GM19328 (cell line): ENCODE data around the gene UPF3B.
A peak's percentile ranks its signal among the peaks of the same experiment; 100 is the strongest.
"Not testable (repeated sequence)": the region's sequence is repeated elsewhere in the genome, so short reads cannot be mapped to it uniquely, and the experiment has no call there.

Experiments used
- ATAC-seq: cut with Tn5 transposase; IDR thresholded peaks from one replicate; pipeline ENCODE4 v1.9.1; 2021; ENCODE audit warnings: mild to moderate bottlenecking, moderate library complexity; ENCODE audit not compliant: unreplicated experiment

UPF3B gene

GRCh38 chrX:119852382-119853353, at the start of gene UPF3B:
UPF3B (minus strand) TSS chrX:119852963; CDS start chrX:119852928, 35 bp downstream.
- ATAC-seq = peak; percentile 93

GRCh38 chrX:119900976-119901375, 48.2 kb upstream of the UPF3B start:
- no peak for ATAC-seq

GRCh38 chrX:119899125-119899524, 46.4 kb upstream of the UPF3B start:
- ATAC-seq = no peak

GRCh38 chrX:119895843-119896326, 43.1 kb upstream of the UPF3B start, which contains the start of gene AKAP14:
AKAP14 (plus strand) TSS chrX:119895893; CDS start chrX:119903224, 7,331 bp downstream.
- no peak for ATAC-seq

- ATAC-seq = not testable (repeated sequence)
Observed at GRCh38 chrX:119891961-119892692, 39.4 kb upstream of the UPF3B start.

- not testable (repeated sequence) for ATAC-seq
Observed at GRCh38 chrX:119890626-119891025, 37.9 kb upstream of the UPF3B start.

- peak; percentile 67 for ATAC-seq
Observed at GRCh38 chrX:119887721-119888425, 35.1 kb upstream of the UPF3B start.

- ATAC-seq = no peak
Observed at GRCh38 chrX:119885554-119886428, 33.0 kb upstream of the UPF3B start.

GRCh38 chrX:119880552-119881437, 28.0 kb upstream of the UPF3B start:
- ATAC-seq = peak; percentile 94

- no peak for ATAC-seq
Observed at GRCh38 chrX:119880076-119880475, 27.3 kb upstream of the UPF3B start.

- ATAC-seq = no peak
Observed at GRCh38 chrX:119878740-119879139, 26.0 kb upstream of the UPF3B start.

GRCh38 chrX:119871599-119872395, 19.0 kb upstream of the UPF3B start, which contains the start of the genes NDUFA1 and RNF113A:
NDUFA1 (plus strand) TSS chrX:119871832; CDS start chrX:119871912, 80 bp downstream.
RNF113A (minus strand) TSS chrX:119871733; CDS start chrX:119871613, 120 bp downstream.
- ATAC-seq = peak; percentile 85

- peak; percentile 32 for ATAC-seq
Observed at GRCh38 chrX:119871245-119871598, 18.5 kb upstream of the UPF3B start.

- no peak for ATAC-seq
Observed at GRCh38 chrX:119870626-119871131, 17.9 kb upstream of the UPF3B start.

- ATAC-seq = no peak
Observed at GRCh38 chrX:119853444-119853843, 681 bp upstream of the UPF3B start.

GRCh38 chrX:119833905-119834304, 18.9 kb downstream of the UPF3B start:
- ATAC-seq = no peak

GRCh38 chrX:119828446-119828845, 24.3 kb downstream of the UPF3B start:
- no peak for ATAC-seq
